HG03108 (cell line): ENCODE results near the gene NEGR1.

Experiments used
- ATAC-seq: cut with Tn5 transposase; IDR thresholded peaks from one replicate; pipeline ENCODE4 v1.9.1; 2021; ENCODE audit warnings: moderate library complexity; ENCODE audit not compliant: unreplicated experiment

NEGR1 gene

GRCh38 chr1:71788113-71788512 lies 494.2 kb downstream of the NEGR1 start:
- ATAC-seq = no peak

DNA sequence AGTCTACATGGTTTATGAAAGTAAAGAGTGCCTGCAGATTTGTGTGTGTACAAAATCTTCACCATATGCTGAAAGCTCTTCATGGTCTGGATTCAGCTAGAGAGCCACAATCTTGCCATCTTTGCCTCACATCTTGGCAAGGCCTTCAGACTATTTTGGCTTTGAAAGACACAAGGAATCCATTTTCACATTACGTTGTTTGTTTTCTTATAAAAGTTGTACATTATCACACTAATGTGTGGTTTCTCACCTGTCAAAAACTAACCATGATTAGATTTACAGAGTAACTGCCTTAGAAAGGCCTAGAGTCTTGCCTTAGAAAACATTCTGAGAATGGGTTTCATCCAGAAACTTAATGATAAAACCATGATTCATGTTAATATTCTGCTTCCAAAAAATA lies 494.6 kb downstream of the NEGR1 start:
- no peak for ATAC-seq

DNA sequence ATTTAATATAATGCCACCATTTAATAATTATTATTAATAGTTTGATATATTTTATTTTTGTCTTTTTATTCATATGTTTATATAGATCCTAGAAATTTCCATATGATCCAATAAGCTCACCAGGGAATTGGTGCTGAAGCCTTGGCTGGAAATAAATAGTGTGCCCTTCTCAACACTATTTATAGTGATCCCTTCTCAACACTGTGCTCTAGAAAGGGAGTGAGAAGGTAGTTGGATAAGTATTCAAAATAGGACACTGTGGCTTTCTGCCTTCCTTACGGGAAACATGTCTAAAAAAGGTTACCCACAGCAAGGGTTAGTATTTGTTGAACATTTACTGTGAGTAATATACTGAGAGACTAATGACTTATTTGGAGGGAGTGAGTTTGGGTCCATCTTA lies 496.1 kb downstream of the NEGR1 start:
- no peak for ATAC-seq

DNA sequence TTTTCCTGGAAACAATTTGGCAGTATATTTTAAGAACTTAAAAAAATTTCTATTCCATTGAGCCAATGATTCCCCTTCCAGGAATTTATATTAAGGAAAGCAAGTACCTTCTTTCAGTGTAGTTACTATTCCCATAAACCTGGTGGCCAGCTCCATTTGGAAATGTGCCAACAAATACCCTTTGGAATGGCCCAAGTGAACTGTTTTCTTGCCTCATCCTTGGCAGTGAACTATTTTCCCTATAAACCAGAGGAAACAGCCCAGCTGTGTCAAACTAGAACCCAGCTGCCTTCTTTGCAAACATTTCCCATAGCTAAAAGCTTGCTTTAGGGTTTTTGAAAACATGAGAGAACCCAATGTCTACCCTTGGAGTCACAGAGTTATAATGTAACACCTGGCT lies 496.9 kb downstream of the NEGR1 start:
- ATAC-seq = no peak

DNA sequence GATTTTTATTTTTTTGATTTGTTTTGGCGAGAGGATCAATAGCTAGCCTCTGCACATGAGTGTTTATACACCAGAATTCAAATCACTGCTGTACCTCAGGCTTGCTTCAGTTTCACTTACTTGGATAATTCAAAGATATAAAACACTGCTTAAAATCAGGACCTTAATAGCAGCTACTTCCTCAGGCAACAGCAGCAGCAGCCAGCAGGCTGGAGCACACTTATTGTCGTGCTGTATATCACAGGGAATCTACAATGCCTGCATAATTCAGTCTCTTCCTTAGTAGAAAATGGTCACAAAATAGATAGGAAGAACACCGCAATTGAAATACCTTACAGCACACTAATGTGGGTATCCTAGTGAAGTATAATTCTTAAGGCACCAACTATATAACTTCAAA lies 497.3 kb downstream of the NEGR1 start:
- no peak for ATAC-seq

- no peak for ATAC-seq
Measured at GRCh38 chr1:71784241-71784640, 498.1 kb downstream of the NEGR1 start.

- no peak for ATAC-seq
Measured at GRCh38 chr1:71783071-71783470, 499.3 kb downstream of the NEGR1 start.

- ATAC-seq = no peak
Measured at GRCh38 chr1:71781450-71781849, 500.9 kb downstream of the NEGR1 start.

GRCh38 chr1:71780681-71781080 lies 501.7 kb downstream of the NEGR1 start:
- ATAC-seq = no peak

GRCh38 chr1:71778940-71779339 lies 503.4 kb downstream of the NEGR1 start:
- no peak for ATAC-seq

DNA sequence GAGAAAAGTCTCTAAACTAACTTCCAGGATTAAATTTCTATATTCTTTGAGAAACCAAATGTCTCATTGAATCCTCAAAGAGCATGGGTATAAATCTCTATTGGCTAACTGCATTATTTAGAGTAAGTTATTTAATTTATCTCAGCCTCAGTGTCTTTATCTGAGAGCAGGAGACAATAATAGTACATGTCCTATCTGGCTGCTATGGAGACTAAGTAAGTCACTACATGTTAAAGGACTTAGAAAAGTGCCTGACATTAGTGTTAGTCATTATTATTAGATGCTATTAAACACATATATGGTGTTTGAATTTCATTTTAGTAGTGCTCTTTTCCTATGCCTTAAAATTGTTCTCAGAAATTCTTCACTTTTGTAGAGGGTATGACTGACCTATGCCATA lies 505.2 kb downstream of the NEGR1 start:
- ATAC-seq = no peak

- no peak for ATAC-seq
Measured at GRCh38 chr1:71774705-71775104, 507.6 kb downstream of the NEGR1 start.

DNA sequence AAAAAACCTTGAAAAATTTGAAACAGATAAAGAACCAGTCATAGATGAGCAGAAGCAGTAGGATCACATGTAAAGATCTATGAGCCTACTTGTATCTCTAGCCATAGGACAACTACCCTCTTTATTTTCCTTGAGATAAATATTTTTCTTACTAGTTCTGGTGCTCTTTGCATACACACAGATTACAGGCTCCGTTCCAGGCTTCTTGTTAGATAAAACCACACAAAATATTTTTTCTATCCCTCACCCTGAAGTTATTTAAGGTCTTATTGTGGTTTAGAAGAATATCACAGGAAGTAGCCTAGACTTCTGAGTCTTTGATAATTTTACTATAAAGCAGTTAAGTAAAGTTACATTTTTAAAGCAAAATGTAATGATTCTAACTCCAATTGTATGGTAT lies 512.2 kb downstream of the NEGR1 start:
- ATAC-seq = no peak

DNA sequence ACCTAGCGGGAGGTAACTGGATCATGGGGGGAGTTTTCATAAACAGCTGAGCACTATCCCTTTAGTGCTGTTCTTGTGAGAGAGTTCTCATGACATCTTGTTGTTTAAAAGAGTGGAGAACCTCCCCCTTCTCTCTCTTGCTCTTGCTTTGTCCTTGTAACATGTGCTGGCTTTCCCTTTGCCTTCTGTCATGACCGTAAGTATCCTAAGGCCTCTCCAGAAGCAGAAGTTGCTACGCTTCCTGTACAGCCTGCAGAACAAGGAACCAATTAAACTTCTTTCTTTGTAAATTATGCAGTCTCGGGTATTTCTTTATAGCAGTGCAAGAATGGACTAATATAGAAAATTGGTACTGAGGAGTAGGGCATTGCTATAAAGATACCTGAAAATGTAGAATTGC lies 515.6 kb downstream of the NEGR1 start:
- ATAC-seq = no peak

DNA sequence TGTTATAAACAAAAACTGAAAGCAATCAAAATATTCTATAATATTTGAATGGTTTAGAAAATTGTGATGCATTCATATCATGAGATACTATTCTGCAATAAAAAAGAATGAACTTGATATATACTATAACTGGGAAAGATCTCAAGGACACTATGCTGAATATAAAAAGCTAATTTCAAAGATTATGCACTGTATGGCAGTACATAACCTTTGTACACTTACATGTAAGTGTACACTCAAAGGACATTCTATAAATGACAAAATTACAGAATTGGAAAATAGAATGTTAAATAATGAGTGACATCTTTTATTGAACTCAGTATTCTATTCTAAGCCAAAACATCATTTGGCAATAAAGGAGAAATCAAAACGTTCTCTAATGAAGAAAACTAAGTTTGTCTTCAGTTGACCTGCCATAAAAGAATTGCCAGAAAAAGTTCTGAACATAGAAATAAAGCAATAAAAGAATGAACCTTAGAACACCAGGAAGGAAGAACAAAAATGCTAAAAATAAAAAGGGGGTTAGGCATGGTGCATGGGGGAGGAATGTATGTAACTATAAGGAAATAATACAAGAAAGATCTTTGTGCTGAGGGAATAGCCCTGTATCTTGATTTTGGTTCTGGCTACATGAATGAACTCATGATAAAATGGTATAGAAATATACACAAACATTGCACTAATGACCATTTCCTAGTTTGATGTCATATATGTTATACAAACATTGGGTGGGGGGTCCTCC lies 519.7 kb downstream of the NEGR1 start:
- ATAC-seq = no peak

DNA sequence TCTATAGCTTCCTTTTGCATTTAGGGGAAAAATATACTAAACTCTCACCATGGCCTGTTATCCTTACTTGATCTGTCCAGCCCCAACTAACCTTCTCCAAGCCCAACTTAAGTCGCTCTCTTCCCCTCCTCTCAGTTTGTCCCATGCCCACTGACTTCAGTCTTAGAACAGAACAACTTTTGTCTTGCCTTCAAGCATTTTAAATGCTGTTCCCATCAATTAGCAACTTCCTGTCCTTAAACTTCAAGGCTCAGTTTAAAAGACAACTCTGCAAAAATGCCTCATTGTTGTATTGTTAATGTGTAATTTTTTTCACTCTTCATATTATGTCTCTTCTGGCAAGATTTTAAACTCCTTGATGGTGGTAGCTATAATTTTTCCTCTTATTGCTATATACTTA lies 526.9 kb downstream of the NEGR1 start:
- ATAC-seq = no peak

DNA sequence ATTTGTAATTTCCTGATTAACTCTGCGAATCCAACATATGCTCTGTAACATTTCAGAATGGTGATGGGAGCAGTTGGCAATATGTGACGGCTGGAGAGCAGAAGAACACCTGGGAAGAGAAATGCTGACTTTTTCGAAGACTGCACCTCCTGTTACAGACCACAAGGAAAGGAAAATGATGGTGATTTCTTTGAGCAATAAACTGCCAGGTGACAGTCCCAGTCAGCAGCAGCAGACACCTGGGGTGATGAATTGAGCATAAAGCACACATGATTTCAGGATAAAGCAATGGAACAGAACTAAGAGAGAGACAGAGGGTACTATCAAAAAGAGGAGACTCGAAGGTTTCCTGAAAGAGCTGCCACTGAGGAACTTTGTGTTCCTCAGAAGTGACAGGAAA lies 528.6 kb downstream of the NEGR1 start:
- no peak for ATAC-seq

- no peak for ATAC-seq
Measured at GRCh38 chr1:71745326-71745725, 537.0 kb downstream of the NEGR1 start.

DNA sequence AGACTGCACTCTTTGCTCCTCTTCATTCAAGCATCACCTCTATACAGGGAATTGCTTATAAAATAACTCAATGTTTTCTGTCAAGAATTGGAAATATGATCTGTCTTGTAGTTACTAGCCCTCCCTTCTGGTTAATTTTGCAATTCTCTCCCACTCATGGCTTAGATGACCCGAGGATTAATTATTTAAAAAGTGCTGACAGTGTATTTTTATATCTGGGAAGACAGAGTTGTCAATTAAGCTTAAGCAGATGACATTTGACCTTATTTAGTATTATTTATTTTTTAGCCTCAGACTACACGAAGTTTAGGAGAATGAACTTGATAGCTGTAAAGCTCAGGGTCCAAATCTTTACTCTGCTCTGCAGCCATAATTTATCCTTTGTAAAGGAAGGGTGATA lies 538.5 kb downstream of the NEGR1 start:
- ATAC-seq = no peak

DNA sequence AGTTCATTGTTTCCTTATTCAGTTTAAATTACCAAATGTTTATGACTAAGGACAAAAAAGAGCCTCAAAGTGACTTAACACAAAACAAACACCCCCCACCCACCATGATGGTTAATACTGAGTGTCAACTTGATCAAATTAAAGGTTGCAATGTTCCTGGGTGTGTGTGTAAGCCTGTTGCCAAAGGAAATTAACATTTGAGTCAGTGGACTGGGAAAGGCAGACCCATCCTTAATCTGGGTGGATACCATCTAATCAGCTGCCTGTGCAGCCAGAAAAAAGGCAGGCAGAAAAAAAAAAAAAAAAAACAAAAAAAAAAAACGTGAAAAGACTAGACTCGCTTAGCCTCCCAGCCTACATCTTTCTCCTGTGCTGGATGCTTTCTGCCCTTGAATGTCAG lies 543.4 kb downstream of the NEGR1 start:
- no peak for ATAC-seq

GRCh38 chr1:71738256-71738655 lies 544.1 kb downstream of the NEGR1 start:
- ATAC-seq = no peak

- ATAC-seq = no peak
Measured at GRCh38 chr1:71737768-71738167, 544.6 kb downstream of the NEGR1 start.

GRCh38 chr1:71733121-71733520 lies 549.2 kb downstream of the NEGR1 start:
- ATAC-seq = no peak
